NCI-H1417 treated with DMSO at 0.1 percent for 48 hours (cell line): ENCODE results near the gene MILR1.
"Not testable (repeated sequence)": the region's sequence is repeated elsewhere in the genome, so short reads cannot be mapped to it uniquely, and the experiment has no call there.

Experiments
- DNase-seq: peaks from one replicate; lab custom pipeline; 2025; lab: John Stamatoyannopoulos, UW

MILR1 gene

GRCh38 chr17:64471440-64471839, 22.5 kb downstream of the MILR1 start:
- DNase-seq = no peak

DNA sequence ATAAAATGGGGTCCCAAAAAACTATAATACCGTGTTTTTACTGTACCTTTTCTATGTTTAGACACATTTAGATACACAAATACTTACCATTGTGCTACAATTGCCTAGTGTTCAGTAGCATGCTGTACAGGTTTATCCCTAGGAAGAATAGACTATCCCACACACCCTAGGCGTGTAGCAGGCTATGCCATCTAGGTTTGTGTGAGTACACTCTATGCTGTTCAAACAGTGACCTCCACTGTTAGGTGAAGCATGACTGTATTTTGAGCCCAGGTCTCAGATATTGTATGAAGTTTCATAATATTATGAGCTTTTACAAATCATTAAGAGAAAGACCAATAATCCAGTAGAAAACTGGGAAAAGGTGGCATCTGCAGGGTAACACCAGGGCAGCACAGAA, 23.6 kb downstream of the MILR1 start:
- DNase-seq = no peak

DNA sequence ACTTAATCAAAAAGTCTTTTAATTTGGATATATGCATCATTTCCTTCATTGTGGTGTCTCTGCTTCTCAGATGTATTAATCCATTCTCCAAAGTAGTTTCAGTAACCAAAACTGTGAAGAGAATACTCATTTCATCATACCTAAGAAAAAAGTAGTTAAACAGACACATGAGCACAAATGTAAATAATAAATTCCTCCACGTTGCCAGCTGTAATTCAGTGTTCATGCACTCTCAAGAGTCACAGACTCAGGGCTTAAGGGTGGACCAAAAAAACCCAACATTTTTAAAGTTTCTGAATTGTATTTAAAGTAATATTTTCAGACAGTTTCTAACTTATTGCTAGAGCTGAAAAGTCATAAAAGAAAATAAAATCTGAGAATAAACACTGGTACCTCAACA, 28.9 kb downstream of the MILR1 start:
- DNase-seq = no peak

GRCh38 chr17:64480951-64481350, 32.0 kb downstream of the MILR1 start:
- DNase-seq = no peak

DNA sequence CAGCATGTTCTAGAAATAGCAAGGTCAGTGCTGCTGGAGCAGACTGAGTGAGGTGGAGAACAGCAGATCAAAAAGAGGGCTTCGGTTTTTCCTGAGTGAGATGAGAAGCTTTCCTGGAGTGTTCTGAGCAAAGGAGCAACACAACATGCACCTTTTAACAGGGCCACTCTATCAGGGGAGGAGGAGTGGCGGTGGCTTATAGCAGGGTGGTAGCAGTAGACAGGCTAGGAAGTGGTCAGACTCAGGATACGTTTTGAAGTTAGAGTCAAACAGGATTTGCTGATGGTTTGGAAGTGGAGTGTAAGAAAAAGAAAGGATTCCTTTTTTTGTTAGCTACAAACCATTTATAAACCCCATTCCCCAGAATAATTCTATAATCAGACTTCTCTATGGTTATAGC, 35.5 kb downstream of the MILR1 start:
- DNase-seq = no peak

DNA sequence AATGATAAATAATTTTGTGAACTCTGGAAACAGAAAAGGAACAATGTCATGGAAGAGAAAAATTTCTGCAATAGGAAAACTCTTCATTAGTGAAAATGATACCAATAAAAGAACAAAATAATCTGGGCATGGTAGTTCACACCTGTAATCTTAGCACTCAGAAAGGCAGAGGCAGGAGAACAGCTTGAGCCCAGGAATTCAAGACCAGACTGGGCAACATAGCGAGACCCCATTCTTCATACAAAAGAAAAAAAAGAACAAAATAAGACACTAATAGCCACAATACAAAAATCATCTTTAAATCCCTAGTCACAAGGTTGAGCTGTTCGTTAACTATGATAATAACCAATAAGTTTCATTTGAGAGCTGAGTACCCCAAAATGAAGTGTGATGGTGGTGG, 39.4 kb downstream of the MILR1 start:
- no peak for DNase-seq

- no peak for DNase-seq
These were observed 42.3 kb downstream of the MILR1 start for GRCh38 chr17:64491034-64491860.

- DNase-seq = no peak
These were observed 43.1 kb downstream of the MILR1 start for GRCh38 chr17:64491994-64492393.

GRCh38 chr17:64492481-64493109, 43.7 kb downstream of the MILR1 start:
- DNase-seq = no peak

DNA sequence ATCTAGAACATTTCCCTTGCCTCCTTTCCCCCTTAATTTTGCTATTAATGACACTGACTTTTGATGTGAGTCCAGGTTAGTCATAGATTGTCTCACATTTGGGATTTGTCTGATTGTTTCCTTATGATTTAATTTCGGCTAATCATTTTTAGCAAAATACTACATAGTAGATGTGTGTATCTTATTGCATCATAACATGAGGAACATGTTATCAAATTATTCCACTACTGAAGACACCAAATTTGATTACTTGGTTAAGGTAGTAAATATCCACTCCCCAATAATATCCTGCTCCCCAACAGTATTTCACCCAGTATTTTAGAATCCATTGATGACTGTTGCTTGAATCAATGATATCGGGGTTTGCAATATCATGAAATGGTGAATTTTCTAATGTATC, 45.2 kb downstream of the MILR1 start:
- DNase-seq = no peak

DNA sequence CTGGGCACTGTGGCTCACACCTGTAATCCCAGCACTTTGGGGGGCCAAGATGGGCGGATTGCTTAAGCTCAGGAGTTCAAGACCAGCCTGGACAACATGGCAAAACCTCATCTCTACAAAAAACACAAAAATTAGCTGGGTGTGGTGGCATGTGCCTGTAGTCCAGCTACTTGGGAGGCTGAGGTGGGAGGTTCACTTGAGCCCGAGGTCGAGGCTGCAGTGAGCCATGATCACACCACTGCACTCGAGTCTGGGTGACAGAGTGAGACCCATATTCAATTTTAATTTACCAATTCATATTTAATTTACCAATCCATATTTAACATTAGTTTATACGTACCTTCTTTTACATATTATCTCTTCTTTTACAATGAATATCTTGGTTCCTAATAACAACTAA, 46.4 kb downstream of the MILR1 start:
- DNase-seq = not testable (repeated sequence)

DNA sequence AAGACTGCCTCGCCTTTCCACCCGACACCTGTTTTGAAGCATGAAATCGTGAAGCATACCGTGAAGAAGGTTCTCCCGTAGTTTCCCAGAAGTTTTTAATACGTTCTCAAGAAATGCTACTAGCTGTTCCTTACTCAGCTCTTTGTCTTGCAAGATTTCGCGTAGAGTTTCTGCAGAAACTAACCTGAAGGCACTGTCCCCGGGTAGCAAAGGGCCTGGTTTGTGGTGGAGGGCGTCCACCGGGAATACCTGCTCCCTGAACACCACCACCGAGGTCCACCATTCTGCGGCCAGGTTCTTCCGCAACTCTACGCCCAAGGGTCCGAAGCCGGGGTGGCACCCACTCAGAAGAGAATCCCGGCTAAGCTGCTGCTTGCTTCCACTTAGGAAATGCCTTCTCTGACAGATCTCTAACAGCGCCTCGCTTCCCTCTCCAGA, 47.5 kb downstream of the MILR1 start:
- DNase-seq = no peak

DNA sequence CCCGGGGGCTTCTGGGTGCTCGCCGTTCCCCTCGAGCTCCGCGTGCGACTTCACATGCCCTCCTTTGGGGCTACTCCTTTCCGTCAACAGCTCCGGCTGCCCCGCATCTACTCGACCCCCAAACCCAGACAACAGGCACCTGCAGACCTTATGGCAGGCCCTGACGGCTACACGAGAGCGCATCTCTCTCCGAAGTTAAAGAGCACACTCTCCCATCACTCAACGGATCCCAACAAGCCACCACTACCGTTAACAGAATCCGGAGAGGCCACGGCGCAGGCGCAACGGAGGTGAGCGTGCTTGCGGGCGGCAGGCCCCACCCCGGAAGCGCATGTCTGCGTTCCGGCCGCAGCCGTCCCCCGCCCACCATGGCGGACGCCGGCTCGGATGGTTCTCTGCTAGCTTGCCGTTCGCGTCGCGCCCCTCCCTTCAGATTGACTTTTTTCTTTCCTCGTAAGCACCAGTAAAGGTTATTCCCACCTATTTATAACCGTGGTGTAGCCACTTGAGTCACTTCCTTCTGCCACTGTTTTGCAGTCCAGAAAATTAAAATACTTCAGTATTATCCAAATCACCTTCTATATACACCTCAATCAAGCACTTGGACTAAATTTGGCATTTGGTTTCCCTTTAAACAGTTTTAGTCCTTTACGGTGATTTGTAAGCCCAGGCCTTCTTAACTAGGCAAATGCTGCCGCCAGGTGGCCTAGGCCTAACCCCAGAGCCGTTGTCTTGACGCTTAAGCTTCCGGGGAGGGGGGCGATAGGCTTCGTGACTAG, 48.1 kb downstream of the MILR1 start, which contains the start of gene POLG2:
TSS of gene POLG2 (minus strand) at position 269 of the 779 bp plus-strand sequence. CDS start at position 183, 86 bp downstream.
- DNase-seq = peak; percentile 63

DNA sequence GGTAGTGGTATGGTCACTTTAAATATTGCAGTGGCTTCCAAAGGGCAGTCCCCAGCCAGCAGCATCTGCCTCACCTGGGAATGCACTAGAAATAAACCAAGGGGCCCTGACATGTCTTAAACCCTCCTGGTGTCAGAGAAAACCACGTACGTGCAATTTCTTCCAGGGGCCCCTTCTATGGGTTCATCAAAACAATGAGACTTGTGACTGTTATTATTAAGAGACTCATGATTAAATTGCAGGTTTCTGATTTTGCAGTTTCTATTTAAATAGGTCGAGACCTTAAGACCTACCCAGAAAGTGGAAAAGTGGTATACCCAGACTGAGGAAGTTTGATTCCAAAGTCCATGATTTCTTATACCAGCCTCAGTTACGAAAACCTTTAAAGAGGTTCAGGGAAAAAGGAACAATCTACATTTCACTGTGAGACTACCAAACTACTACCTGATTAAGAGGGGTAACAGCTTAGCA, 48.7 kb downstream of the MILR1 start:
- no peak for DNase-seq

GRCh38 chr17:64498308-64499203, 49.6 kb downstream of the MILR1 start:
- DNase-seq = no peak

- no peak for DNase-seq
These were observed 51.0 kb downstream of the MILR1 start for GRCh38 chr17:64499805-64500486.

- no peak for DNase-seq
These were observed 51.6 kb downstream of the MILR1 start for GRCh38 chr17:64500487-64500859.

DNA sequence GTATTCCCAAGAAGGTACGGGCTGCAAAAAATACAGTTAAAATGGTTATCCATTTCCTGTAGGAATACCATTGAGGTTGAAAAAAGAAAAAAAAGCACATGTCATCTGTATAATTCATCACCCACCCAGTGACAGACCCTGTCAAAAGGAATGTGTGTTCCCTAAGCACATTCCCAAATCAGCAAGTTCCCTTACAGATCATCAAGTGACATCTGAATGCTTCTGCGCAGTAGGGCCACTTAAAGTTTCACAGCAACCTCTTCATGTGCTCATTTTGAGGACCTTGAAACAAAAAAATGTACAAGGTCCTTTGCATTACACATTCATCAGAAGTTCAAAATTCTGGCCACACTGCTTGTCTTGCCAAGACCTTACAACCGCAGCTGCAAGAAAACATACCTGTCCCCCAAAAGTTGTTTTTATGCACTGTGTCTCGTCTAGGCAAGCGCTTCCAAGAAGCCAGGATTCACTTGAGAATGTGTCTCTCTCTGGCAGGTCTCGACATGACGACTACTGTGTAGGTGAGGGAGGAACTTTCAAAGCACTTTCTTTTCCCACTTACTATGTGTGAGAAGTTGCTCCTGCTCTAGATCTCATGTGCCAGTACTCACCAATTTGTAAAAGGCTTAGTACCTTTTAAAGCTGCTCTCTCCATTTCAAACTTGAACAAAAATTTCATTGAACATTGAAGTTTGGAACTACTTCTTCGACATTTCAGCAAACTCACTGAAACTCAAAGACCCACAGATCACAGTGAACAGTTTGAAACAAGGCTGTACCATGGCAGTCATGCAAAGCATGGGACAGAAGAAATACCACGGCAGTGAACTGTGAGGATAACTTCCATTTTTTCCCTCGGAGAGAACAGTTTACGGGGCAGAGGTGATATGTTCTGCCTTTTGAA, 52.2 kb downstream of the MILR1 start:
- DNase-seq = no peak

DNA sequence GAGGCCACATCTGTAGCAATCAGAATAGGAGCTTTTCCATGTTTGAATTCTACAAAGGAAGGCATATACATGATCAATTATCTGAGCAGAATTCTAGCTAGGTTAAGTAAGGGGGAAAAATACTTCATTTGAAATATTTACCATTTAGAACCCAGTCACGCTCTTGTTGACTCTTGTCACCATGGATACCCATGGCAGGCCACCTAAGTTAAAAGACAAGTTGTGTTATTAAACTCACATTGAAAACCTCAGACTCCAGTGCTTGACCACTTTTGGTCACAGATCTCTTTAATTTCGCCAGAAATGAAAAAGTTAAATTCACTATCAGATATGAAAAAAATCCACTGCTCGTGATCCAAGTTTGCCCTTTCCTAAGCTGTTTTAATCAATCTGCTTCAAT, 53.1 kb downstream of the MILR1 start:
- DNase-seq = no peak

GRCh38 chr17:64502809-64503208, 53.9 kb downstream of the MILR1 start:
- DNase-seq = no peak
